22Rv1 (cell line): ENCODE measurements around the gene CACNG4.

Source experiments
- ZFX ChIP-seq: fragments of 450-650 bp; IDR thresholded peaks from 2 replicates; pipeline ENCODE4 v1.6.1; 2017; ENCODE audit warnings: antibody characterized with exemption, borderline replicate concordance
- TF ChIP-seq, protein P1 (sequence below): fragments of 450-650 bp; IDR thresholded peaks from 2 replicates; pipeline ENCODE4 v1.5.1; 2017; ENCODE audit warnings: mild to moderate bottlenecking

DNA sequence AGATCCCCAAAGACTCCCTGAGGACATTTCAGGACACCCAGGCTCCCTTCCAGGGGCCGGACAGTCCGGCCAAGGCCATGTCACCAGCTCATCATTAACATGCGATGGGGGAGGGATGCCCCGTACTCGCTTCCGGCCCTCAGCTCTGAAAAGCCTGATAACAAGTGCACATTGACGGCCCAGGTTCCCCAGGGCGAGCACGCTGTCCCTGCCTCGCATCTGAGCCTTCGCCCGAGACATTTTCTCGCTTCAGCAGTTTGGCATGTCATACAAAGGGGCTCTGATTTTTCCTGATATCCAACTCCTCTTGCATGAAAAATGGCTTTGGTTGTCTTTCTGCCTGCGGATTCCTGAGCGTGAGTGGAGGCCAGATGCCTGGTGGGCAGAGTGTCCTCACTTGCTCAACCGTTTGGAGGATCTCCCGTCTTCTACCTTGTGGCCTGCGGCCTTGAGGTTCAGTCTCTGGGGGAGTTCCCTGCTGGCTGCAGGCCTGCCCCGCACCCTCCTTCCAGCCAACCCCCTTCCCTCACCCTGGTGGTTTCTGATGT, 14.1 kb downstream of the CACNG4 start:
- TF ChIP-seq, protein P1, sequence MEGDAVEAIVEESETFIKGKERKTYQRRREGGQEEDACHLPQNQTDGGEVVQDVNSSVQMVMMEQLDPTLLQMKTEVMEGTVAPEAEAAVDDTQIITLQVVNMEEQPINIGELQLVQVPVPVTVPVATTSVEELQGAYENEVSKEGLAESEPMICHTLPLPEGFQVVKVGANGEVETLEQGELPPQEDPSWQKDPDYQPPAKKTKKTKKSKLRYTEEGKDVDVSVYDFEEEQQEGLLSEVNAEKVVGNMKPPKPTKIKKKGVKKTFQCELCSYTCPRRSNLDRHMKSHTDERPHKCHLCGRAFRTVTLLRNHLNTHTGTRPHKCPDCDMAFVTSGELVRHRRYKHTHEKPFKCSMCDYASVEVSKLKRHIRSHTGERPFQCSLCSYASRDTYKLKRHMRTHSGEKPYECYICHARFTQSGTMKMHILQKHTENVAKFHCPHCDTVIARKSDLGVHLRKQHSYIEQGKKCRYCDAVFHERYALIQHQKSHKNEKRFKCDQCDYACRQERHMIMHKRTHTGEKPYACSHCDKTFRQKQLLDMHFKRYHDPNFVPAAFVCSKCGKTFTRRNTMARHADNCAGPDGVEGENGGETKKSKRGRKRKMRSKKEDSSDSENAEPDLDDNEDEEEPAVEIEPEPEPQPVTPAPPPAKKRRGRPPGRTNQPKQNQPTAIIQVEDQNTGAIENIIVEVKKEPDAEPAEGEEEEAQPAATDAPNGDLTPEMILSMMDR, result no peak
- TF ChIP-seq ZFX, result no peak
